HG02588 (cell line): Measurements from ENCODE around the gene CDKL5.
"Not testable (repeated sequence)": the region's sequence is repeated elsewhere in the genome, so short reads cannot be mapped to it uniquely, and the experiment has no call there.

ENCODE experiments used
- ATAC-seq: cut with Tn5 transposase; IDR thresholded peaks from one replicate; pipeline ENCODE4 v1.9.1; 2021; ENCODE audit warnings: mild to moderate bottlenecking, moderate library complexity; ENCODE audit not compliant: unreplicated experiment

Gene CDKL5

DNA sequence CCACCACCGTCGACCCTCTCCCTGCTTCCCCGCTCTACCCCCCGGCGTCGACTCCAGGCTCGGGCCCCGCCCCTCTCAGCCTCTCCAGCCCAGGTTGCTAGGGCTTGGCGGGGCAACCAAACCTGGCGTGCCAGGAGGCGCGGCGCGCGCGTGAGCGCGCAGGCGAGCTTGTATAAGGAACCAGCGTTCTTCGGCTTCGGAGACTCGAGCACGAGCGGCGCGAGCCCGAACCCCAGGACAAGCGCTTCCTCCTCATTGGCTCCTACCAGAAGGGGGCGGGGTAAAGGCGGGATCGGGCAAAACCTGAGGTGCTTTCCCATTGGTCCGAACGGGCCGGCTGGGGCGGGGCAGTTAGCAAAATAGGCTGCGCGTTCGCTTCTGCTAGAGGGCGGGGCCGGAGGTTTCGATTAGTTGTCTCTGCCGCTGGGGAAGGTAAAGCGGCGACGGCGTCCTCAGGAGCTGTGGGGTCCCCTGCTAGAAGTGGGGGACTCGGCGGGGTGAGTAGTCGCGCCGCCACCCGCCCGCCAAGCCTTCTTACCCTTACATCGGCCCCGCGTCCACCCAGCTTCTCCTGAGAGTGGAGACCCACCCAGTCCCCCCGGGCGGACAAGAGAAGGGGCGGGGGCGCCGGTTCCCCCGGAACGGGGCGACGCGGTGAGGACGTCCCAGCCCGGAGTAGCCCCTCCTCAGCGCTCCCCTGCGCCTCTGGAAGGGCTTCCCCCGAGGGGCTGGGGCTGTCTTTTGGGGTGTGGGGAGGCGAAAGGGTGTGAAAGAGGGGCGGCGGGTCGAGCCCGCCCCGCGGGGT, at the start of gene CDKL5:
TSS of gene CDKL5 (plus strand) at position 410 of the 805 bp plus-strand sequence. CDS start 81,489 bp downstream, outside the sequence.
- peak; percentile 96 for ATAC-seq

- no peak for ATAC-seq
Measured at GRCh38 chrX:18377796-18378195, 47.6 kb upstream of the CDKL5 start.

DNA sequence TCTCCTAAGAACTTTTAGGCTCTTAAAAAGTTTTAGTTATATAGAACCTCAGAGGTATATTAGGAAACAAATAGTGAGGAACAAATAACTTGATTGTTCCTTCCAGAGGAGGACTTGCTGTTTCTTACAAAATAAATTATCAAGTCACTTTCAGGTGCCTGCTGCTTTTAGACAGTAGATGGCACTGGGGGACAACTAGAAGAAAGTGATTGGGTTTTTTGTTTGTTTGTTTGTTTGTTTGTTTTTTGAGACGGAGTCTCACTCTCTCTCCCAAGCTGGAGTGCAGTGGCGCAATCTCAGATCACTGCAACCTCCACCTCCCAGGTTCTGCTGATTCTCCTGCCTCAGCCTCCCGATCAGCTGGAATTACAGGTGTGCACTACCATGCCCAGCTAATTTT, 35.4 kb upstream of the CDKL5 start:
- ATAC-seq = no peak

DNA sequence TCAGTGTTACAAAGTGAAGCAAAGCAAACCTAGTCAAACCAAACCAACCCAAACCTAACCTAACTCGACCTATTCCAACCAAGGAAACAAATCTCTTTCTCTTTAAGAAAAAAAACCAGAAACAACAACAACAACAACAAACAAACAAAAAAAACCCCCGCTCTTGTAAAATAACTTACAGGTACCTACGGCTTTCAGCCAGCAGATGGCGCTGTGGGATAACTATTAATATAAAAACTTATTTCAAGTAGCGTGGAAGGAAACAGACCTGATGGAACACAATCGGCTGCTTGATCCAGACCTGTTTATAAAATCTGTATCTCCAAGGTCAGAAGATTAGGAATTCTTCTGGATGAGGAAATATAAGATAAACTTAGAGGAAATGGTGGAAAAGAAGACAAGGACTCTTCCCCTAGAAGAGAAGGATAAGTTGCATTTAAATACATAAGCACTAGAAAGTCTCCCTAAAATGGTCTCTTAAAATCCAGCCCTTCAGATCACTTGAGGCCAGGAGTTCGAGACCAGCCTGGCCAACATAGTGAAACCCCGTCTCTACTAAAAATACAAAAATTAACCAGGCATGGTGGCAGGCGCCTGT, 34.4 kb upstream of the CDKL5 start:
- ATAC-seq = no peak

- ATAC-seq = no peak
Measured at GRCh38 chrX:18394477-18394876, 30.9 kb upstream of the CDKL5 start.

- no peak for ATAC-seq
Measured at GRCh38 chrX:18401848-18402213, 23.6 kb upstream of the CDKL5 start.

DNA sequence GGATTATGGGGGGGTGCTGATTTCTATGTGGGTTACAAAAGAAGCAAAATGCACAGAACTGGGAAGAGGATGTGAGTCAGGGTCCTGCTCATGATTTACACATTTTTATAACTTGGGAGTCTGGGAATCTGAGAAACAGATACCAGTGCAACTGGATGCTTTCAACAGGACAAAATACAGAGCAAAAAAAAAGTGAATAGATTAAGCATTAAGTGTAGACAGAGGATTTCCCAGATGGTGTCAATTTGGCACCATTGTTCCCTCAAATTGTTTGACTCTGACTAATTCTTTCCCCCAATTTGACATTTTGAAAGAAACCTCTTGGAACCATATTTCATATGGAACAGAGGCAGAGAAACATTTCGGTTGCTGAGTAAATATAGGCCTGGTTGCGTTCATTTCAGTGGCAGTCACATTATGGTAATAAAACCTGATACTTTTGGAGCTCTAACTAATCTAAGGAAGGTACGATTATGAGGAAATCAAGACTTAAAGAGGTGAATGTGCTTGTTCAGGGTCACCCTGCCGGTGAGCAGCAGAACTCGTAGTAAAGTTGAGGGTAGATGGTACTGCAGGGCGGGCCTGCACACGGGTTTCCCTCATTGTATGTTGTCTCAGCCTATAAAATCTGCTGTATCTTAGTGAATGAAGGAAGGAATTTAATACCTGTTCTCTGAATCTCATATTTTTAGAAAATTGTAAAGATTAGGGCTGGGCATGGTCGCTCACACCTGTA, 18.7 kb upstream of the CDKL5 start:
- ATAC-seq = no peak

DNA sequence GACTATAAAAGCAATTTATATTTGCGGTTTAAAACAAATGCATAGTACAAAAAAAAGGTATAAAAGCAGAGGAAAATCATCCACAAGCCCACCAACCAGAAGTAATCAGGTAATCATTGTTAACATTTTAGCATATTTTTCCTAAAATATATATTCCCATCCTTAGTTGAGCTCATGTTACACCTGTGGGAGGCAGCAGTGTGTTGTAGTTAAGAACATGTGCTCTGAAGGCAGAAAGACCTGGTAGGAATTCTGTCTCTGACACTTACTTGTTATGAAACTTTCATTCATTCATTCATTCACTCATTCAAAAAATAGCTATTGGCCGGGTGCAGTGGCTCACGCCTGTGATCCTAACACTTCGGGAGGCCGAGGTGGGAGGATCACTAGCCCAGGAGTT, 15.4 kb upstream of the CDKL5 start:
- ATAC-seq = no peak

DNA sequence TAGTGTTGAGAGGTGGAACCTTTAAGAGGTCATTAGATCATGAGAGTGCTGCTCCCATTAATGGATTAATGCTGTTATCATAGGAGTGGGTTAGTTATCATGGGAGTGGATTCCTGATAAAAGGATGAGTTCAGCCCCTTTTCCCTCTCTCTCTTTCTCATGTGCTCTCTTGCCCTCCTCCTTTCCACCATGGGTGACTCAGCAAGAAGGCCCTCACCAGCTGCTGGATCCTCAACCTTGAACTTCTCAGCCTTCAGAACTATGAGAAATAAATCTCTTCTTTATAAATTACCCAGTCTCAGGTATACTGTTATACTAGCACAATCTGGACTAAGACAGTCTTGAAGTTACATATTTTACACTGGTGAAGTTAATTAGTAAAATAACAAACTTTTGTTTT, 10.0 kb upstream of the CDKL5 start:
- no peak for ATAC-seq

- no peak for ATAC-seq
Measured at GRCh38 chrX:18422325-18422724, 3.1 kb upstream of the CDKL5 start.

DNA sequence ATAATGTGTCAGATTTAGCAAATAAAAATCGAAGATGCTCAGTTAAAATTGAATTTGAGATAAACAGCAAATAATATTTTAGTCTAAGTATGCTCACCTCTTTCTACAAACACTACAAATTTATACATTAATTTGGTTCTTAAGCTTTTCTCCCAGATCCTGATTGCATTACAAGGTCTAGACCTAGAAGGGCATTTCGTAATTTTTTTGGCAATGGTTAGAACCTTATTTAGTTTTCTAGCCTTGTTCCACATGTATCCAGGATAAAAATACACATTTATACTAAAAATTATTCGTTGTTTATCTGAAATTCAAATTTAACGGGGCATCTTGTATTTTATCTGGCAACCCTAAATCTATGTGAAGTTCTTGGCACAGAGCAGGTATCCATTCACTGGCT, 2.5 kb upstream of the CDKL5 start:
- ATAC-seq = no peak

DNA sequence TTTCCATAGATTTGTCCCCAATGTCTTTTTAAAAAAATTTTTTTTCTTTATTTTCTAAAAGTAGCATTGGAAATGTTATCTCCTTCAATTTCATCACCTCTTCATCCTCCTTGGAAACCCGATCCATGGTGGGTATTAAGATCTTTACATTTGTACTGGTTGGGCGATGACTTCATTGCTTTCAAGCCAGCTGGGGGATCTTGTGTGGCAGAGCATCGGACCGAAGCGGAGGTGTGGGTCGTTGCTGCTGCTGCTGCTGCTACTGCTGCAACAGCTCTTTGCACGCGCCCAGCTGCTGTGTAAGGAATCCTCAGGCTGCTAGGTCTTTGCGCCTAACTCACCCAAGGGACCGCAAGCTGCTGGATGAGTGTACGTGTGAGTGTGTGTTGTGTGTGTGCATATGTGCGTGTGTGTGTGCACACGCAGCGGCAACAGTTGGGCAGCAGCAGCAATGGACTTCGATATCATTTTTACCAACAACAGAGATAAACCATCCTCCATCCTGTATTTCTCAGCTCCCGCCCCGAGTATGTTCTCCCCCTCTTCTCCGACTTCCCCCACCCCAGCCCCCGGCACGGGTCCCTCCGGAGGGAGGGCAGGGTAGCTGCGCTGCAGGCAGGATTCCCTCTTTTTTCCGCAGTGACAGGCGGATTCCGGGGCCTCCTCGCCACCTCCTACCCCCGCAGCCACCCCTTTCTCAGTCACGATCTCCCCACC, 768 bp upstream of the CDKL5 start:
- ATAC-seq = no peak

DNA sequence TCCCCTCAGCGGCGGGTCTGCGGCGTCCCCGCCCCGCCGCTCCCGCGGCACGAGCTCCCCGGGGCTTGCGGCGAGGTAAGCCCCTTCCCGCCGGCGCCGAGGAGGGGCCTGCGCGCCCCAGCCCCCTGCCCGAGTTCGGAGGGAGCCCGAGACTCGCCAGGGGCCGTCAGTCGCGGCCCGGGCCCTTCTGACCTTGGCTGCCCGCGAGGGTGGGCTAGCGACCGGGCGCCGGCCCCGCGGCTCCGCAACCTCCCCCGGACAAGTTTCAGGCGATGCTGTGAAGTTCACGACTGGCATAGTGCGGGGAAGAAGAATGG, 554 bp downstream of the CDKL5 start:
- ATAC-seq = no peak

GRCh38 chrX:18428006-18428405, 2.6 kb downstream of the CDKL5 start:
- no peak for ATAC-seq

DNA sequence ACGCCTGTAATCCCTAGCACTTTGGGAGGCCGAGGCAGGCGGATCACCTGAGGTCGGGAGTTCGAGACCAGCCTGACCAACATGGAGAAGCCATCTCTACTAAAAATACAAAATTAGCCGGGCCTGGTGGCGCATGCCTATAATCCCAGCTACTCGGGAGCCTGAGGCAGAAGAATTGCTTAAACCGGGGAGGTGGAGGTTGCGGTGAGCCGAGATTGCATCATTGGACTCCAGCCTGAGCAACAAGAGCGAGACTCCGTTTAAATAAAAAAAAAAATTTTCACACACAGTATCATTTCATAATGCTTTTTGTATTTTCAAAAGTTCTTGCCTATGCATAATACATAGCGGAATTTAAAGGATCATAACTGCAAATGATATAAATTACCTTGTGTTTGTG, 7.9 kb downstream of the CDKL5 start:
- ATAC-seq = not testable (repeated sequence)

DNA sequence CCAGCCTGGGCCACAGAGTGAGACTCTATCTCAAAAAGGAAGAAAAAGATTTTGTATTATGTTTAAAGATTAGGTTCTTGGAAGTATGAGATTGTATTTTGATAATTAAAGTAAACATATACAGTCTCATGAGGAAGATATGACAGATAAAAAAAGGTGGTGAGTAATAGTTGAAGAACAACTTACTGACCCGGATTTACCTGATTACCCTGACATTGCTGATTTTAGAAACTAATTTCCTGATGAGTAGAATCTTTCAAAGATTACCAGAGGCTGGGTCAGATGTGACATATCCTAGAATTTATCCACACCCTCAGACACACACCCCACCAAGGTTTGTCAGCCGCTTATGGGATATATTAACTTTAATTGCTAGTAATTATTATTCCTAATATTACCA, 9.5 kb downstream of the CDKL5 start:
- no peak for ATAC-seq

GRCh38 chrX:18436017-18436416, 10.6 kb downstream of the CDKL5 start:
- no peak for ATAC-seq

- no peak for ATAC-seq
Measured at GRCh38 chrX:18440835-18441234, 15.4 kb downstream of the CDKL5 start.

DNA sequence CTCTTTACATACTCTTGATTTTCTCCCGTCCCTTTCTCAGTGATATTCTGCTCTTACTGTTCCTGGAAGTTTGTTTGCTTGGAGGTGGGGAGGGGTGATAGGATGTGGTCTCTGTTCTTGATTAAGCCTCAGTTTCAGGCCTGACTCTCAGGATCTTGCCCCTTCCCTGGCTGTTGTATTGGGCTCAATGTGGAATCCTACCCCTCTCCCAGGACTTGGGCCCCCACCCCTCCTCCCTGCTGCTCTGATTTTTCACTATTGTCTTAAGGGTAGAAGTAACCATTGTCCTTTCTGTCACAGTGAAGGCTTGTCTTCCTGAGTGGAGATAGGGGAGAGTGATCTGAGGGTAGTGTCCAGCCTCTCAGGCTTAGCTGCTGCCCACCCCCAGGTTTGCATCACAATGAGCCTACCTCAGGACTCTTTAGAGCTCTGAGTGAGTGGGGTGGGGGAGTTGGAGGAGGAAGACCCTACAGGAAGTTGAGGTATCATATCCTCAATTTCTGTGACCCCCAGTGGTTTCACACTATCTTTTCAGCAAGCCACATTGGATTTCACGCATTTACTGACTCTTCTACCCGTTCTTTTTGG, 16.5 kb downstream of the CDKL5 start:
- ATAC-seq = no peak

GRCh38 chrX:18448416-18448815, 23.0 kb downstream of the CDKL5 start:
- no peak for ATAC-seq

- ATAC-seq = no peak
Measured at GRCh38 chrX:18449236-18449635, 23.8 kb downstream of the CDKL5 start.
